ENCODE data around the gene G6PC3.

Gene G6PC3

GRCh38 chr17:44063704-44064639 lies 6.6 kb upstream of the G6PC3 start:
- Histone ChIP-seq H3K4me1 (peaks cover 0 to 29% (median 9%) of the 10 kb centered on the region in 4 donors), H3K4me3 (no peak overlapping the region), H3K27ac (no peak overlapping the region), H3K9me3 (no peaks in the 10 kb centered on the region), H3K27me3 (no peaks in the 10 kb centered on the region), H3K36me3 (peaks cover 12 to 43% (median 25%) of the 10 kb centered on the region in 3 donors)
- intact Hi-C loops (cut with DNase I; ENCODE audit: low total_unique reads) = no loop called here
- no peak for TF ChIP-seq CTCF (IDR thresholded peaks at IDR 0.05)
- DNase-seq = no peak

GRCh38 chr17:44065668-44066203 lies 4.8 kb upstream of the G6PC3 start:
- DNase-seq = no peak
- Histone ChIP-seq H3K4me1 (peaks cover 0 to 37% (median 15%) of the 10 kb centered on the region in 4 donors), H3K9me3 (no peaks in the 10 kb centered on the region), H3K27ac (peak overlapping the region; percentile 88 to 93), H3K36me3 (peaks cover 12 to 25% (median 18%) of the 10 kb centered on the region in 3 donors), H3K4me3 (peak overlapping the region; percentile 63 to 72), H3K27me3 (no peaks in the 10 kb centered on the region)
- TF ChIP-seq CTCF (IDR thresholded peaks at IDR 0.05) = no peak
- intact Hi-C loops (cut with DNase I; ENCODE audit: low total_unique reads) = loop anchor here (5.0 kb wide), 1 partner anchor 53 kb away; the partner anchor contains the start of gene TMEM101

GRCh38 chr17:44066204-44066930 lies 4.2 kb upstream of the G6PC3 start, which contains the start of gene LSM12:
TSS of gene LSM12 (minus strand) at chr17:44066671. CDS start at chr17:44066587, 84 bp downstream.
- intact Hi-C loops (cut with DNase I; ENCODE audit: low total_unique reads) = loop anchor here (5.0 kb wide), 1 partner anchor 54 kb away; the partner anchor contains the start of gene TMEM101
- peaks cover 11 to 19% (median 13%) of the 10 kb centered on the region in 3 donors for H3K36me3 ChIP-seq
- no peaks in the 10 kb centered on the region for H3K27me3 ChIP-seq
- peak within 1 kb of the TSS; percentile 63 to 72 for H3K4me3 ChIP-seq
- no peaks in the 10 kb centered on the region for H3K9me3 ChIP-seq
- peak within 1 kb of the TSS; percentile 88 to 93 for H3K27ac ChIP-seq
- peaks cover 0 to 42% (median 18%) of the 10 kb centered on the region in 4 donors for H3K4me1 ChIP-seq
- no peak for TF ChIP-seq CTCF (IDR thresholded peaks at IDR 0.05)
- DNase-seq = peak; percentile 84 to 93

GRCh38 chr17:44067545-44067940 lies 3.0 kb upstream of the G6PC3 start:
- peaks cover 4 to 54% (median 26%) of the 10 kb centered on the region in 4 donors for H3K4me1 ChIP-seq
- no peaks in the 10 kb centered on the region for H3K27me3 ChIP-seq
- intact Hi-C loops (cut with DNase I; ENCODE audit: low total_unique reads) = loop anchor here (5.0 kb wide), 1 partner anchor 55 kb away; the partner anchor contains the start of gene TMEM101
- H3K27ac ChIP-seq = peak overlapping the region; percentile 88 to 93
- H3K9me3 ChIP-seq = no peaks in the 10 kb centered on the region
- no peak overlapping the region for H3K4me3 ChIP-seq
- no peak for TF ChIP-seq CTCF (IDR thresholded peaks at IDR 0.05)
- no peak for DNase-seq
- peaks cover 0 to 8% (median 3%) of the 10 kb centered on the region in 3 donors for H3K36me3 ChIP-seq

GRCh38 chr17:44069974-44070454 lies 521 bp upstream of the G6PC3 start:
- Histone ChIP-seq H3K27ac (peak overlapping the region; percentile 79 to 88), H3K9me3 (no peaks in the 10 kb centered on the region), H3K27me3 (no peaks in the 10 kb centered on the region), H3K36me3 (peaks cover 6 to 9% (median 8%) of the 10 kb centered on the region in 3 donors), H3K4me1 (peaks cover 4 to 49% (median 28%) of the 10 kb centered on the region in 4 donors), H3K4me3 (peak overlapping the region; percentile 58 to 68)
- no peak for TF ChIP-seq CTCF (IDR thresholded peaks at IDR 0.05)
- no peak for DNase-seq
- intact Hi-C loops (cut with DNase I; ENCODE audit: low total_unique reads) = loop anchor here (5.0 kb wide), 3 partner anchors 37 to 58 kb away; partner anchors contain the start of genes HDAC5 and TMEM101

Data from tibial artery (tissue), 4 donors.